Measurements from ENCODE around the gene ERRFI1.

ERRFI1 gene

GRCh38 chr1:7989762-7990428, 36.2 kb downstream of the ERRFI1 start:
- Histone ChIP-seq H3K9me3 (ENCODE audit: insufficient read depth, low read length, severe bottlenecking) (no peaks in the 10 kb centered on the region), H2AFZ (ENCODE audit: low read depth, low read length) (no peak overlapping the region), H3K36me3 (ENCODE audit: insufficient read depth, low read length) (peaks cover 30% of the 10 kb centered on the region), H3K27me3 (ENCODE audit: insufficient read depth, low read length, poor library complexity) (no peaks in the 10 kb centered on the region), H3K9ac (ENCODE audit: low read depth, low read length) (no peak overlapping the region), H3K4me2 (ENCODE audit: insufficient read depth, low read length) (no peak overlapping the region), H3K27ac (ENCODE audit: low read length) (no peak overlapping the region), H3K4me3 (ENCODE audit: low read depth in 1 of 2, low read length in 2 of 2) (no peak overlapping the region), H3K4me1 (ENCODE audit: insufficient read depth, low read length) (no peaks in the 10 kb centered on the region), H3K79me2 (ENCODE audit: insufficient read depth, low read length) (no peaks in the 10 kb centered on the region), H4K20me1 (ENCODE audit: insufficient read depth, low read length) (no peaks in the 10 kb centered on the region)
- ATAC-seq (ENCODE audit: insufficient read depth, low read depth) (no peak), DNase-seq (no peak)
- no peak for TF ChIP-seq CTCF (IDR thresholded peaks at IDR 0.05; ENCODE audit: borderline replicate concordance, extremely low read depth, low read length, poor library complexity, severe bottlenecking)
- no peak for TF ChIP-seq EZH2 (IDR thresholded peaks at IDR 0.05; ENCODE audit: borderline replicate concordance, low read depth, low read length, severe bottlenecking)

- peaks cover 43% of the 10 kb centered on the region for H3K36me3 ChIP-seq (ENCODE audit: insufficient read depth, low read length)
- ATAC-seq (ENCODE audit: insufficient read depth, low read depth) (no peak), DNase-seq (no peak)
- no peaks in the 10 kb centered on the region for H3K4me1 ChIP-seq (ENCODE audit: insufficient read depth, low read length)
- TF ChIP-seq CTCF (IDR thresholded peaks at IDR 0.05; ENCODE audit: borderline replicate concordance, extremely low read depth, low read length, poor library complexity, severe bottlenecking) (no peak), EZH2 (IDR thresholded peaks at IDR 0.05; ENCODE audit: borderline replicate concordance, low read depth, low read length, severe bottlenecking) (no peak)
- no peaks in the 10 kb centered on the region for H3K27me3 ChIP-seq (ENCODE audit: insufficient read depth, low read length, poor library complexity)
- H3K4me2 ChIP-seq (ENCODE audit: insufficient read depth, low read length): no peak overlapping the region
- no peaks in the 10 kb centered on the region for H3K79me2 ChIP-seq (ENCODE audit: insufficient read depth, low read length)
- H2AFZ ChIP-seq (ENCODE audit: low read depth, low read length): no peak overlapping the region
- no peak overlapping the region for H3K4me3 ChIP-seq (ENCODE audit: low read depth in 1 of 2, low read length in 2 of 2)
- peaks cover 5% of the 10 kb centered on the region; the same call in 1 of the 2 replicates for H4K20me1 ChIP-seq (ENCODE audit: insufficient read depth, low read length)
- no peak overlapping the region for H3K27ac ChIP-seq (ENCODE audit: low read length)
- no peaks in the 10 kb centered on the region for H3K9me3 ChIP-seq (ENCODE audit: insufficient read depth, low read length, severe bottlenecking)
- no peak overlapping the region for H3K9ac ChIP-seq (ENCODE audit: low read depth, low read length)
Measured at GRCh38 chr1:7988576-7988975, 37.5 kb downstream of the ERRFI1 start.

- Histone ChIP-seq H3K36me3 (ENCODE audit: insufficient read depth, low read length) (peaks cover 53% of the 10 kb centered on the region), H3K79me2 (ENCODE audit: insufficient read depth, low read length) (no peaks in the 10 kb centered on the region), H3K9me3 (ENCODE audit: insufficient read depth, low read length, severe bottlenecking) (no peaks in the 10 kb centered on the region), H3K4me3 (ENCODE audit: low read depth in 1 of 2, low read length in 2 of 2) (no peak overlapping the region), H3K4me2 (ENCODE audit: insufficient read depth, low read length) (no peak overlapping the region), H2AFZ (ENCODE audit: low read depth, low read length) (no peak overlapping the region), H3K9ac (ENCODE audit: low read depth, low read length) (no peak overlapping the region), H3K27ac (ENCODE audit: low read length) (no peak overlapping the region), H3K4me1 (ENCODE audit: insufficient read depth, low read length) (no peaks in the 10 kb centered on the region), H3K27me3 (ENCODE audit: insufficient read depth, low read length, poor library complexity) (no peaks in the 10 kb centered on the region), H4K20me1 (ENCODE audit: insufficient read depth, low read length) (peaks cover 16% of the 10 kb centered on the region; the same call in 1 of the 2 replicates)
- ATAC-seq (ENCODE audit: insufficient read depth, low read depth) (no peak), DNase-seq (no peak)
- TF ChIP-seq EZH2 (IDR thresholded peaks at IDR 0.05; ENCODE audit: borderline replicate concordance, low read depth, low read length, severe bottlenecking) (no peak), CTCF (IDR thresholded peaks at IDR 0.05; ENCODE audit: borderline replicate concordance, extremely low read depth, low read length, poor library complexity, severe bottlenecking) (no peak)
Measured at GRCh38 chr1:7987528-7987927, 38.6 kb downstream of the ERRFI1 start.

All from DND-41 (cell line).